Choroid plexus epithelial cell (primary cell): ENCODE measurements around the gene PXDC1.

Experiments used
- DNase-seq: peaks from one replicate; pipeline ENCODE4 v3.0.0-alpha.2; 2010; ENCODE audit warnings: low read depth
- H3K4me3 ChIP-seq: 2 replicates; pipeline ENCODE4 v1.5.1; 2011; ENCODE audit warnings: low read depth, mild to moderate bottlenecking, control low read depth, low read length, moderate library complexity
- CTCF ChIP-seq: conservative IDR thresholded peaks from 2 replicates; pipeline ENCODE4 v1.5.1; 2011; ENCODE audit warnings: low read depth, mild to moderate bottlenecking, control low read depth, inconsistent platforms, low read length, moderate library complexity

The PXDC1 gene

GRCh38 chr6:3795836-3796718 lies 44.6 kb upstream of the PXDC1 start:
- no peak for DNase-seq
- no peak for TF ChIP-seq CTCF
- H3K4me3 ChIP-seq = no peak overlapping the region

GRCh38 chr6:3794092-3794491 lies 42.6 kb upstream of the PXDC1 start:
- TF ChIP-seq CTCF = no peak
- H3K4me3 ChIP-seq = no peak overlapping the region
- no peak for DNase-seq

- no peak for DNase-seq
- no peak for TF ChIP-seq CTCF
- H3K4me3 ChIP-seq = no peak overlapping the region
These were observed 42.0 kb upstream of the PXDC1 start for GRCh38 chr6:3793545-3793944.

- no peak overlapping the region for H3K4me3 ChIP-seq
- TF ChIP-seq CTCF = no peak
- DNase-seq = no peak
These were observed 40.2 kb upstream of the PXDC1 start for GRCh38 chr6:3791526-3792203.

GRCh38 chr6:3789896-3790558 lies 38.5 kb upstream of the PXDC1 start:
- DNase-seq = no peak
- TF ChIP-seq CTCF = no peak
- H3K4me3 ChIP-seq = no peak overlapping the region

- H3K4me3 ChIP-seq = no peak overlapping the region
- DNase-seq = peak; percentile 77
These were observed 37.7 kb upstream of the PXDC1 start for GRCh38 chr6:3789018-3789895.

More at GRCh38 chr6:3789018-3789895, 37.7 kb upstream of the PXDC1 start:
- no peak for TF ChIP-seq CTCF
